ENCODE data around the gene CHTF18. TPM values are rescaled to one million over a fixed set of nuclear protein-coding genes. Genes with fewer than 3 reads are reported as not detected.

CHTF18 gene
- total RNA-seq, 4 donors from 2014 or later = 5.0 to 17.8 (median 7.3) TPM

DNA sequence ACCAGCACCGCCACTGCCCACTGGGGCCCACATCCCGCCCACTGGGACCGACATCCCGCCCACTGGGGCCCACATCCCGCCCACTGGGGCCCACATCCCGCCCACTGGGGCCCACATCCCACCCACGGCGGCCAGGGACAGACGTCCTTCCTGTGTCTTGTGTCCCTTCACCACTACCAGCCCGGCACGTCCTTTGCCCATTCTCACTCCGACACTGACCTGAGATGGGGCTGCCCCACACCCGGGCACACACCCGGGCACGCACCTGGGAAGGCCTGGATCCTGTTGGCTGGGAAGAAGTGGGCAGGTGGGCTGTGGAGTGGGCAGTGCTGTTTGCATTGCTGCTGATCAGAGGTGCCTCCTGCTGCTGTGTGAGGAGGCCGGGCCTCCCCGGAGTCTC is 40.5 kb downstream of the CHTF18 start:
- TF ChIP-seq, protein P1, sequence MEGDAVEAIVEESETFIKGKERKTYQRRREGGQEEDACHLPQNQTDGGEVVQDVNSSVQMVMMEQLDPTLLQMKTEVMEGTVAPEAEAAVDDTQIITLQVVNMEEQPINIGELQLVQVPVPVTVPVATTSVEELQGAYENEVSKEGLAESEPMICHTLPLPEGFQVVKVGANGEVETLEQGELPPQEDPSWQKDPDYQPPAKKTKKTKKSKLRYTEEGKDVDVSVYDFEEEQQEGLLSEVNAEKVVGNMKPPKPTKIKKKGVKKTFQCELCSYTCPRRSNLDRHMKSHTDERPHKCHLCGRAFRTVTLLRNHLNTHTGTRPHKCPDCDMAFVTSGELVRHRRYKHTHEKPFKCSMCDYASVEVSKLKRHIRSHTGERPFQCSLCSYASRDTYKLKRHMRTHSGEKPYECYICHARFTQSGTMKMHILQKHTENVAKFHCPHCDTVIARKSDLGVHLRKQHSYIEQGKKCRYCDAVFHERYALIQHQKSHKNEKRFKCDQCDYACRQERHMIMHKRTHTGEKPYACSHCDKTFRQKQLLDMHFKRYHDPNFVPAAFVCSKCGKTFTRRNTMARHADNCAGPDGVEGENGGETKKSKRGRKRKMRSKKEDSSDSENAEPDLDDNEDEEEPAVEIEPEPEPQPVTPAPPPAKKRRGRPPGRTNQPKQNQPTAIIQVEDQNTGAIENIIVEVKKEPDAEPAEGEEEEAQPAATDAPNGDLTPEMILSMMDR (IDR thresholded peaks at IDR 0.05) = no peak
- TF ChIP-seq POLR2A (IDR thresholded peaks at IDR 0.05) = no peak

DNA sequence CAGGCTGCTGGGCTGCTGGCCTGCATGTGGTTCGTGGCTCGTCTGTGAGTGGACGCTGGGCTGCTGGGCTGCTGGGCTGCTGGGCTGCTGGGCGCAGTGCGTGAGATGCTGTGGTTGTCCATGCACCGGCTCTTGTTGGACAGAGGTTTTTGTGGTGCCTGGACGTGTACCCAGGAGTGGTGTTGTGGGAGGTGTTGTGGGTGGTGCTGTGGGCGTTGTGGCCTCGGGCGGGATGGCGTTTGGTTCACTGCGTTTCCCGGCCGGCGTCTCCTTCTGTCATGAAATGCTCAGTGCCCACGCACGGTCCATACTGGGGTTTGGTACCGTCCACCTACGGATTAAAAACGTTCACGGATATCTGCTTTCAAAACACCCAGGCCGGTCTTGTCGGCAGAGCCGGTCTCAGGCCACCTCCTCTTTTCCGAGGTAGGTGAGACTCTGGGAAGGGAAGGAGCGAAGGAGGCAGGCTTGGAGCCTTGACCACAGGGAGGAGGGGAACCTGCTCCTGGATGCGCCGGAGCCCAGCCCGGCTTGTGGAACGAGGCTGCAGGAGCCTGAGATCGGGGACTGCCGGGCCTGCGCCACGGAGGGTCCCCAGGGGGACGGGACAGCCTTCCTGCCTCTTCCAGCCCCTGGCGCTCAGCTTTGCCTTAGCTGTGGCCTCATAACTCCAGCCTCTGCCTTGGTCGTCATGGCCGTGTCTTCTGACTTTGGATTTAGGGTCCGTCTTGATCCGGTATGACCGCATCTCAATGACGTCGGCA is 41.9 kb downstream of the CHTF18 start:
- Histone ChIP-seq H3K4me1 (peaks cover 0 to 6% (median 2%) of the 10 kb centered on the region in 3 donors), H3K27me3 (peaks cover 0 to 35% (median 0%) of the 10 kb centered on the region in 4 donors), H3K9me3 (peaks cover 0 to 4% (median 0%) of the 10 kb centered on the region in 3 donors), H3K36me3 (no peaks in the 10 kb centered on the region), H3K27ac (no peak overlapping the region), H3K4me3 (no peak overlapping the region)
- TF ChIP-seq POLR2A (IDR thresholded peaks at IDR 0.05) = no peak
- TF ChIP-seq, protein P1 (IDR thresholded peaks at IDR 0.05) = no peak
- WGBS, 2 donors = 86 to 90% methylated on average over 29 to 31 of the region's 43 CpGs
- intact Hi-C loops (cut with DNase I) = no loop called here
- no peak for DNase-seq

More for the DNA sequence above, 40.5 kb downstream of the CHTF18 start:
- WGBS, 2 donors = 66 to 100% methylated on average over 1 to 4 of the region's 17 CpGs
- no peaks in the 10 kb centered on the region for H3K9me3 ChIP-seq
- peaks cover 0 to 49% (median 0%) of the 10 kb centered on the region in 4 donors for H3K27me3 ChIP-seq
- H3K27ac ChIP-seq = no peak overlapping the region
- no peak overlapping the region for H3K4me3 ChIP-seq
- H3K36me3 ChIP-seq = no peaks in the 10 kb centered on the region
- no peak for DNase-seq
- intact Hi-C loops (cut with DNase I) = no loop called here
- peaks cover 0 to 13% (median 6%) of the 10 kb centered on the region in 3 donors for H3K4me1 ChIP-seq

DNA sequence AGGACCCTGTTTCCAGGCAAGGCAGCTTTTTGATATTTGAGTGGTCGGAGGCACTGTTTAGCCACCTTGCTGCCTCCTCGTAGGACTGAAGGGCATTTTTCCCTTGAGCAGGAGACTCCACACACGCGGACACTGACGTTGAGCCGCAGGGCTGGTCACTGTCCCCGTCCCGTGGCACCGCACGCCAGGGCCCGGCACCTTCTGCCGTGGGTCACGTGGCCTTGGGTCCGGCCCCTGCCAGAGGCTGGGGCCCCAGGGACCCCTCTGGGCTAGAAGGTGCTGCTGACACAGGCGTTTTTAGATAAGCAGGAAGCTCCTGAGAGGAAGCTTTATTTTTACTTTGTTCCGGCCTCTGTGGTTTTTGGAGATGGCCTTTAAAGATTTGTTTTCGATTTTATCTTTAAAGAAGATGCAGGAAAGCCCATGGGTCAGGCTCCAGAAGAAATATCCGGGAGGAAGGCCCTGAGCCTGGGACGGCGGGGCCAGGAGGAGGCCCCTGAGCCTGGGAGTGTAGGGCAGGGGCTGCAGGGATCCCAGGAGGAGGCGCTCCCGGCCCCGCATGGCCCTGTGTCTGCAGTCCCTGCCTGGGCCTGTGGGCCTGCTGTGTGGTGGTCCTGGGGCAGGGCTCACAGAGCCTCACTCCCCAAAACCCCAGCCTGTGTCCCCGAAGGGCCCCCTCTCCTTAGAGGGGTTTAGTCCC is 42.6 kb downstream of the CHTF18 start:
- Histone ChIP-seq H3K4me1 (no peaks in the 10 kb centered on the region), H3K4me3 (no peak overlapping the region), H3K27me3 (peaks cover 0 to 28% (median 0%) of the 10 kb centered on the region in 4 donors), H3K36me3 (no peaks in the 10 kb centered on the region), H3K27ac (no peak overlapping the region), H3K9me3 (peaks cover 0 to 11% (median 6%) of the 10 kb centered on the region in 3 donors)
- no peak for DNase-seq
- TF ChIP-seq POLR2A (IDR thresholded peaks at IDR 0.05) = no peak
- TF ChIP-seq, protein P1 (IDR thresholded peaks at IDR 0.05) = no peak
- intact Hi-C loops (cut with DNase I) = no loop called here
- WGBS, 2 donors = 38 to 50% methylated on average over 6 to 10 of the region's 24 CpGs

DNA sequence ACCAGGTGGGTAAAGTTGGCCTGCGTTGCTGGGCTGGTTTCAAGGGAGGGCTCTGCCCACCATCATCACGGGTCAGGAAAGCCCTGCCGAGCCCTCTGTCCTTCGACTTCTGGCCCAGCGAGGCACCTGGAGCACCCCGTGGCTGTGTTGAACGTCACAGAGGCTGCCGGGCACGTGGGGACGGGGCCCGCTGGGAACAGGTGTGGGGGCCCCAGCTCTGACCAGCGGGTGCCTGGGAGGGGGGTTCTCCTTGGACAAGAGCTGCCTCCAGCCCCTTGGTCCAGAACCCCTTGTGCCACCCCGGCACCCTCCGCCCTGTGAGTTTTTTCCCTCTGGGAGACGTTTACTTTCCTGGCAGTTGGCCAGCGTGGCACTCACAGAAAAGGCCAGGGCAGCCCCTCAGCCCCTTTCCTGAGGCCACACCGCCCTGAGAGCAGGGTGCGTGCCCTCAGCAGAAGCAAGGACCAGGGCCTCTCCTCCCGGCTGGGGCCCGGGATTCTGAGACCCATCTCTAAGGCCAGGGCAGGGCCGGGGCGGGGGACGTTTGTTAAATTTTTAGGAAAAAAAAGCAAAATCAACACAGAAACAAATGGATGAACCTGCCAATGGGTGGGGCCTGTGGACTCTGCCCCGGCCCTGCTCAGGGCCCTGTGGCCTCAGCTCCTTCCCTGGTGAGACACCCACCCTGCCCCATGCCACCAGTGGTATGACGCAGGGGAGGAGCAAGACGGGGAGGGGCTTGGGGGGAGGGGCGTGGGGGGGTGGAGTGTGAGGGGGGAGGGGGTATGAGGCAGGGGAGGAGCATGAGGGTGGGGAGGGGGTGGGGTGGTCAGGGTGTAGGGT is 43.4 kb downstream of the CHTF18 start:
- peaks cover 0 to 19% (median 13%) of the 10 kb centered on the region in 3 donors for H3K9me3 ChIP-seq
- 0 to 60% methylated on average over 1 of the region's 27 CpGs for WGBS, 2 donors
- TF ChIP-seq, protein P1 (IDR thresholded peaks at IDR 0.05) = no peak
- TF ChIP-seq POLR2A (IDR thresholded peaks at IDR 0.05) = no peak
- H3K4me3 ChIP-seq = no peak overlapping the region
- DNase-seq = no peak
- H3K27ac ChIP-seq = no peak overlapping the region
- H3K27me3 ChIP-seq = peaks cover 0 to 24% (median 0%) of the 10 kb centered on the region in 4 donors
- no peaks in the 10 kb centered on the region for H3K36me3 ChIP-seq
- intact Hi-C loops (cut with DNase I) = no loop called here
- no peaks in the 10 kb centered on the region for H3K4me1 ChIP-seq

Measured in esophagus squamous epithelium (tissue), 5 donors.